Prostate gland (tissue), 2 donors: ENCODE results near the gene ZNF609.

Experiments used
- POLR2A ChIP-seq: fragments of 450-650 bp; IDR thresholded peaks from one replicate; pipeline ENCODE4 v1.6.1; 2016; ENCODE audit warnings: antibody characterized with exemption, mild to moderate bottlenecking
- POLR2AphosphoS5 ChIP-seq: sonication (generic); formaldehyde crosslinking; IDR thresholded peaks from one replicate; pipeline ENCODE4 v1.6.1; 2017; ENCODE audit warnings: antibody characterized with exemption
- TF ChIP-seq, protein P1 (sequence below), 4 experiments: fragments of 200-600 bp in 2 of 4; fragments of 450-650 bp in 2 of 4; sonication (generic) in 2 of 4; IDR thresholded peaks; 1 replicate in 3 of 4; 2 replicates in 1 of 4; pipeline ENCODE4 v1.5.1; 2016 to 2019; ENCODE audit warnings: antibody characterized with exemption in 4 of 4, mild to moderate bottlenecking in 2 of 4, moderate library complexity in 2 of 4

DNA sequence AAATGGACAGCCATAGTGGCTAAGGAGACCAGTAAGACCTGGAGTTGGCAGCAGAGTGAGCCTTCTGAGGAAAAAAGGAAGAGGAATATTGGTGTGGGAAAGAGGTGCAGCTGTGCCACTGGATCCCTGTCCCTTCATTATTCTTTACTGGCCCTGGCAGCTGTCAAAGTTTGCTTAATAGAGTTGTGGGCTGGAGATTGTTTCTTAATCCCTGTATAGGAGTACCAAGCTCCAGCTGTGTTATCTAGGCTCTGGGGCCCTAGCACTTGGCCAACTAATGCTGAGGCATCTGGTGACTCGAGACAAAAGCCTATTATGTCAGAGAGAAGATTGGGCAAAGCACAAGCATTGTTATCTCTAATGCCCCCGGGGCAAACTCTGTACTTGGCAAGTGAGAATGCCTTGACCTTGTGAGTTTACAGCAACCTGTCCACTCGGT lies 61.4 kb downstream of the ZNF609 start:
- TF ChIP-seq, protein P1, sequence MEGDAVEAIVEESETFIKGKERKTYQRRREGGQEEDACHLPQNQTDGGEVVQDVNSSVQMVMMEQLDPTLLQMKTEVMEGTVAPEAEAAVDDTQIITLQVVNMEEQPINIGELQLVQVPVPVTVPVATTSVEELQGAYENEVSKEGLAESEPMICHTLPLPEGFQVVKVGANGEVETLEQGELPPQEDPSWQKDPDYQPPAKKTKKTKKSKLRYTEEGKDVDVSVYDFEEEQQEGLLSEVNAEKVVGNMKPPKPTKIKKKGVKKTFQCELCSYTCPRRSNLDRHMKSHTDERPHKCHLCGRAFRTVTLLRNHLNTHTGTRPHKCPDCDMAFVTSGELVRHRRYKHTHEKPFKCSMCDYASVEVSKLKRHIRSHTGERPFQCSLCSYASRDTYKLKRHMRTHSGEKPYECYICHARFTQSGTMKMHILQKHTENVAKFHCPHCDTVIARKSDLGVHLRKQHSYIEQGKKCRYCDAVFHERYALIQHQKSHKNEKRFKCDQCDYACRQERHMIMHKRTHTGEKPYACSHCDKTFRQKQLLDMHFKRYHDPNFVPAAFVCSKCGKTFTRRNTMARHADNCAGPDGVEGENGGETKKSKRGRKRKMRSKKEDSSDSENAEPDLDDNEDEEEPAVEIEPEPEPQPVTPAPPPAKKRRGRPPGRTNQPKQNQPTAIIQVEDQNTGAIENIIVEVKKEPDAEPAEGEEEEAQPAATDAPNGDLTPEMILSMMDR (IDR thresholded peaks at IDR 0.05): no peak
- TF ChIP-seq POLR2A: no peak
- no peak for TF ChIP-seq POLR2AphosphoS5
